ENCODE measurements around the gene GLIPR1.
"Not testable (repeated sequence)": the region's sequence is repeated elsewhere in the genome, so short reads cannot be mapped to it uniquely, and the experiment has no call there.

The GLIPR1 gene

GRCh38 chr12:75480469-75480949 is at the start of gene GLIPR1:
Gene GLIPR1, plus strand, starts transcription at chr12:75480755. Its CDS starts 126 bp downstream, at chr12:75480881.
- no peak for DNase-seq

DNA sequence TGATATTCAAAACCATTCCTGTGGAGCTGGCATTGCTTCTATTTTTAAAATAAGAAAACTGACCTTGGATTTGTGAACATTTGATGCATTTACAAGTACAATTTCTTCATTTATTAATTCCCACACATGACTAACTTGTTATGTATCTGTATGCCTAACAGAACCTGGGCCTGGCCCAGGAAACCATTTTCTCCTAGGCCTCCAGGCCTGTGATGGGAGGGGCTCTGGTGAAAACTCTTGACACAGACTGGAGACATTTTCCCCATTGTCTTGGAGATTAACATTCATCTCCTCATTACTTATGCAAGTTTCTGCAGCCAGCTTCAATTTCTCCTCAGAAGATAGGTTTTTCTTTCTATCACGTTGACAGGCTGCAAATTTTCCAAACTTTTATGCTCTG is 47.6 kb upstream of the GLIPR1 start:
- DNase-seq, result no peak

DNA sequence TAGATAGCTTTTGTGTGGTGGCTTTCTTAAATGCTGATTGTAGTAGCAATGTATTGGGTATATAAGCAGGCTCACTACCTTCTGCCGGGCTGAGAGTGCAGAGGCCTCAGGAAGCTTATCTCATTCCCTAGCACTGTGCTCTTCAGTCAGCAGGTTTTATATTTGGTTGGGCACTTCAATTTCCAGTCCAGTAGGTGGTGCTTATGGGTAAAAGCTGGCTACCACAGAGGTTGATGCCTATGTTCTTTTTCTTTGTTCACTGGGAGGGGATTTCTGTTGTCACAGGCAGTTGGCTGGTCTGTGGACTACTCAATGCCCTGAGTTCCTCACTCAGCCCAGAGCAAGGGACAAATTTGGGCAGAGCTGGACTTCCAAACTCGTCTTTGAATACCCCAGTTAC is 43.0 kb upstream of the GLIPR1 start:
- no peak for DNase-seq

DNA sequence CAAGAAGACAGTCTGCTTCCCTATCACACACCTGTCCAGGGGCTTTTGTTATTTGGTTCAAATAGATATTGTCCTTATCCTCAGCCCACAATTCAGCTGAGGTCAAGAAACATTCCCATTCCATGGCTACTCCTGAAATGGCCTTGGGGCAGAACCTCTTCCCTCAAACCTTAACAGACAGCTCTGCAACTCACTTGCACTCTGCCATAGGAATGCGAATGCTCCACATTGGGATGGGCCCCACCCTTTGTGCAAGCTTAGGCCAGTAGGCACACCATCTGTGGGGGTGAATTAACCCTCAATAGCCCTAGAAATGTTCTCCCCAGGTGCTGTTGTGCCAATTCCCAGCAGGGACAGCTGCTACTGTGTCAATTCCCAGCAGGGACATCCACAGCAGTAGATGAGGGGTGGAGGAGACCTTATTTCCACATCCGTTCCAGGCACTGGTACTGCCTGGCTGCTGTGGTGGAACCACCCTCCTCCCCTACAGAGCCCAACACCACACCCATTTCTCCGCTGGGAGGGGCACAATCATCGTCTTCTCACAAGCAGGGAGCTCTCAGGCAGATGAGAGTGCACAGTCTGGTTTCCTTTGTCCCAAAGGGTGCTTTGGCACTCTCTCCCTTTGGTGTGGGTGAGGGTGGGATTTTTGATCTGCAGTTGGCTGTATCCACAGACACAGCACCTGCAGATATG is 42.3 kb upstream of the GLIPR1 start:
- no peak for DNase-seq

DNA sequence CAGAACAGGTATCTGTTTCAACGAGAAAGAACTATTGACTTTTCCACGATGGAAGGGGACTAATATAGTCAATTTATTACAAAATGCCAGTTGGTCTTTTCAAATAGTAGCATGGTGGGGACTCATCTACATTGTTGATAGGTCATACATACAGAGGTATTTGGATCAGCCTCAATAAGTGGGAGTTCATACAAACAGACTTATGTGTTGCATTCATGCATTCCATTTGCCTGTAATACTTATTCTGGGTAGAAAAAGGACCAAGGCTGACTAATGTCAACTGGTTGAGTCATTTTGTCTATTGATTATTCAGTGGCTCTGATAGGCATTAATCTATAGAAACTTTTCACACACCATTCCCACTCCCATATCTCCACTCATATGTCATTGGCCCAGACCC is 41.5 kb upstream of the GLIPR1 start:
- no peak for DNase-seq

GRCh38 chr12:75439930-75440329 is 40.6 kb upstream of the GLIPR1 start:
- DNase-seq, result no peak

- DNase-seq, result not testable (repeated sequence)
Measured at GRCh38 chr12:75441687-75442449, 38.7 kb upstream of the GLIPR1 start.

DNA sequence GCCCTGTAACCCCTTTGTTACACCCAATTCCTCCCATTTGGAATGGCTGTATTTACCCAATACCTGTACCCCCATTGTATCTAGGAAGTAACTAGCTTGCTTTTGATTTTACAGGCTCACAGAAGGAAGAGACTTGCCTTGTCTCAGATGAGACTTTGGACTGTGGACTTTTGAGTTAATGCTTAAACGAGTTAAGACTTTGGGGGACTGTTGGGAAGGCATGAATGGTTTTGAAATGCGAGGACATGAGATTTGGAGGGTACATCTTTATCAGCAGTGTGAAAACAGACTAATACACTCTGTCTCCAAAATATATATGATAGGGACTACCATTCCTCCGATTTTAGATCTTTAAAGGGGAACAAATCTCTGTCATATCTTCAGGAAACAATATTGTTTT is 38.1 kb upstream of the GLIPR1 start:
- not testable (repeated sequence) for DNase-seq

- DNase-seq, result no peak
Measured at GRCh38 chr12:75443709-75444108, 36.8 kb upstream of the GLIPR1 start.

GRCh38 chr12:75444429-75445136 is 36.0 kb upstream of the GLIPR1 start:
- DNase-seq, result no peak

DNA sequence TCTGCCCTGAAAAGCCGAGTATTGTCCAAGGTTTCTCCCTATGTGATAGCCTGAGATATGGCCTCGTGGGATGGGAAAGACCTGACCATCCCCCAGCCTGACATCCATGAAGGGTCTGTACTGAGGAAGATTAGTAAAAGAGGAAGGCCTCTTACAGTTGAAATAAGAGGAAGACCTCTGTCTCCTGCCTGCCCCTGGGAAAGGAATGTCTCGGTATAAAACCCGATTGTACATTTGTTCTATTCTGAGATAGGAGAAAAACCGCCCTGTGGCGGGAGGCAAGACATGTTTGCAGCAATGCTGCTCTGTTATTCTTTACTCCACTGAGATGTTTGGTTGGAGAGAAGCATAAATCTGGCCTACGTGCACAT is 35.4 kb upstream of the GLIPR1 start:
- DNase-seq, result not testable (repeated sequence)

DNA sequence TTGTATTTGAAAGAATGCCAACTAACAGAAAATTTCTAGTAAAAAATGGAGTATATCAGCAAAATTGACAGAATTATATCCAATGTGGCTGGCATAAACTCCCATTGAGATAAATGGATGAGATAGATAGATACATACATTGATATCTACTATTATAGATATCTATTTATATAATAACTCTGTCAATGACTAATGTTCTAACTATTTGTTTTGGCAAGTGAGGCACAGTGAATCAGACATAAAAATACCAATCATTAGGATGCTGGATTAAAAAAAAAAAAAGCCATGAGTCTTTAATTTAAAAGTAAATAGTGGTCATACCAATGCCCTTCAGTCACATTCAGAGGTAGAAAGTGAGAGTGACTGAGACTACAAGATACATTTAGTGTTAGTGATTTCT is 33.7 kb upstream of the GLIPR1 start:
- no peak for DNase-seq

DNA sequence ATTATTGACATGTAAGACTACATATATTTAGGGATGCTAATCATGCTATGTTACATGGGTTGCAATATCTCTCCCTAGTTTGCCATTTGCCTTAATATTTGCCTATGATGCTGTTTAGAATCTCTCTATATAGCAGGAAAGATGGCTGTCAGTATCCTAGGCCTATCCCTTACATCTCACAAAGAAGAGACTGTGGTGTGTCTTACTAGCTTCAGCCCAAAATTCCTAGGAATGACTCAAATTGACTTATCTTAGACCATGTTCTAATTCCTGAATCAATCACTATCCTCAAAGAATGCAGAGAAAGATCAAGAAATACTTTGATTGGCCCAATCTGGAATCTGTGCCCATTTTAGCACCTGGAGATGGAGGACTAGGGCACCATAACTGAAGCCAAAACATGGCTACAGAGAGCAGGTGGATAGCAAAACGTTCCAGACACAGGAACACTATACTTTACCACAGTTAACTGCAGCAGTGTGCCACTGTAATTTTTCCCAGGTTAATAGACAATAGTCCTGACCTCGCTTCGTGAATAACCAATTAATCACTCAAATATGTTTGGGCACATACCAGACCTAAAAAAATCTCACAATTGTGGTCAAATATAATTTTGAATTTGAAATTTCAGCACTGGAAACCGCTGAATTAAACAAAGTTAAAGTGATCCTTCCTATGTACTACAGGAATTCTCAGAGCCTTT is 32.7 kb upstream of the GLIPR1 start:
- DNase-seq, result no peak

GRCh38 chr12:75452675-75453330 is 27.8 kb upstream of the GLIPR1 start:
- DNase-seq, result no peak

DNA sequence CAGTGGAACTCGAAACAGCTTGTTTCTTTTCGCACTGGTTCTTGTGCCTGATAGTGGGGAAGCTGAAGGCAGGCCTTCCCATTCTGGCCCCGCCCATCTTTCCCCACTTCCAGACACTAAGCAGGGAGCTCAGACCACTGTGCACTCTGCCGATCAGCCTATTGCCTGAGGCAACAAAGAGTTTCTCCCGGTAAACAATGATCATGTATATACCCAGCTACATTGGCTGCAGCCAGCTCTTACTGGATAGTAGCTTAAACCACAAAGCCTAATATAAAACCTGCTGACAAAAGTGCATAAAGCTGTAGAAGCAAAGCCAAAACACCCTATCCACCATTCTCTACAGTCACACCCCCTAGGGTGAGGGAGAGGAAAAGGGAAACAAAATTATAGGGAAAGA is 24.7 kb upstream of the GLIPR1 start:
- DNase-seq, result no peak

DNA sequence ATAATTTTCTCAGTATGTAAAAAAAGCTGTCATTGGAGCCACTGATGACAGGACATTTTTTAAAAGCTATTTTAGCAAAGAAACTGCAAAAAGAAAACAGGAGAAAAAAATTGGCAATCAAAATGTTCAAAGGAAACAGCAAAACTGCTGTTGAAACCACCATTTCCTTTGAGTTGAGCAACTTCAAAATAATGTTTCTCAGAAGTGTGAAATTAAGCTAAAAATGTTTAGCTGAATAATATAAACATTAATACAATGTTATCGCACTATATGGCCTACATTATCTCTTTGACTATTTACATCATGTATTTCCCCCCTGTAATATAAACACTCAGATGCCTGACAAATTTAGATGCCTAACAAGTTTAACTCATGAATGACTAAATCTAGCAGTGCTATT is 23.4 kb upstream of the GLIPR1 start:
- DNase-seq, result no peak

- not testable (repeated sequence) for DNase-seq
Measured at GRCh38 chr12:75457866-75458265, 22.7 kb upstream of the GLIPR1 start.

GRCh38 chr12:75459755-75460154 is 20.8 kb upstream of the GLIPR1 start:
- no peak for DNase-seq

GRCh38 chr12:75460204-75460603 is 20.4 kb upstream of the GLIPR1 start:
- no peak for DNase-seq

GRCh38 chr12:75471902-75472890 is 8.4 kb upstream of the GLIPR1 start:
- DNase-seq, result no peak

GRCh38 chr12:75474116-75474515 is 6.4 kb upstream of the GLIPR1 start:
- no peak for DNase-seq
